Osteocyte (in vitro differentiated cells): ENCODE results near the gene GNAT1. TPM values are rescaled to one million over a fixed set of nuclear protein-coding genes. Genes with fewer than 3 reads are reported as not detected.

Experiments used
- DNase-seq: peaks from one replicate; pipeline ENCODE4 v3.0.0; 2021; ENCODE audit warnings: mixed read lengths; ENCODE audit not compliant: unreplicated experiment; ENCODE audit errors: extremely low spot score
- H3K27ac Mint-ChIP-seq: one replicate; pipeline ENCODE4 v1.8.0; 2021; ENCODE audit warnings: mild to moderate bottlenecking, mixed read lengths; ENCODE audit not compliant: unreplicated experiment
- H3K27me3 Mint-ChIP-seq: one replicate; pipeline ENCODE4 v1.8.0; 2021; ENCODE audit warnings: mixed read lengths; ENCODE audit not compliant: unreplicated experiment
- H3K36me3 Mint-ChIP-seq: one replicate; pipeline ENCODE4 v1.8.0; 2021; ENCODE audit warnings: mixed read lengths; ENCODE audit not compliant: unreplicated experiment
- H3K4me1 Mint-ChIP-seq: one replicate; pipeline ENCODE4 v1.8.0; 2021; ENCODE audit warnings: mixed read lengths; ENCODE audit not compliant: unreplicated experiment
- H3K4me3 Mint-ChIP-seq: one replicate; pipeline ENCODE4 v1.8.0; 2021; ENCODE audit warnings: mild to moderate bottlenecking, moderate library complexity, mixed read lengths; ENCODE audit not compliant: unreplicated experiment
- H3K9me3 Mint-ChIP-seq: one replicate; pipeline ENCODE4 v1.8.0; 2021; ENCODE audit warnings: mixed read lengths; ENCODE audit not compliant: unreplicated experiment
- total RNA-seq: library from RNA; stranded (reverse); gene quantifications from 2 replicates; pipeline ENCODE4 v1.2.1, GENCODE V29; 2021
- TF ChIP-seq, protein P1 (sequence below): fragments of 200-600 bp; sonication (generic); IDR thresholded peaks from 2 replicates; pipeline ENCODE4 v1.5.0; 2021; ENCODE audit warnings: antibody characterized with exemption, mild to moderate bottlenecking, moderate library complexity

The GNAT1 gene
- total RNA-seq, 1 donor from 2014 or later, result not detected

DNA sequence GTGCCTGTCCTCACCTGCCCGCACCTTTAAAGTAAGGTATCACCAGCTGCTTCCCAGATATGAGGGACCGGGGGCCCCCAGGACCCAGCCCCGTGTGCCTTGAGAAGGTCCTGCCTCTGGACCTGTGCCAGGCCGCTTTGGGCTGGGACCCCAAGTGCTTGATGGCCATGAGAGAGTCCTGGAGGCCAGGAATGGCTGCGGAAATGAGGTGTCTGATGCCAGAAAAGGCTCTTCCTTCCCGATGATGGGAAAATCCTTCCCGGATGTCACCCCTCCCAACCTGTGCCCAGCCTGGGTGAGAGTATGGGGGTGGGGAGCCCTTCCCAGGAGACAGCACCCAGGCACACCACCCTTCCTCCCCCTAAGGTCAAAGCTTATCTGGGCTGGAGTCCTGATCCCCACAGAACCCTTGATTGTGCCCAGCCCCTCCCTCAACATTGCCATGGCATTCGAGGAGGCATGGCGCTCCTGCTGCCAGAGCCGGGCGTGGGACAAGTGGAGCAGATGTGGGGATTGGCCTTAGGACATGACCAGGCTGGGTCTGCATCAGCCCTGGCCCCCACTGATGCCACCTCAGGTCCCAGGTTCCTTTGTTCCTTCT lies 22.1 kb upstream of the GNAT1 start:
- Mint-ChIP-seq H3K36me3 (no peaks in the 10 kb centered on the region), H3K4me3 (no peak overlapping the region), H3K9me3 (no peaks in the 10 kb centered on the region), H3K27me3 (no peaks in the 10 kb centered on the region), H3K4me1 (peaks cover 33% of the 10 kb centered on the region), H3K27ac (no peak overlapping the region)
- no peak for DNase-seq
- TF ChIP-seq, protein P1, sequence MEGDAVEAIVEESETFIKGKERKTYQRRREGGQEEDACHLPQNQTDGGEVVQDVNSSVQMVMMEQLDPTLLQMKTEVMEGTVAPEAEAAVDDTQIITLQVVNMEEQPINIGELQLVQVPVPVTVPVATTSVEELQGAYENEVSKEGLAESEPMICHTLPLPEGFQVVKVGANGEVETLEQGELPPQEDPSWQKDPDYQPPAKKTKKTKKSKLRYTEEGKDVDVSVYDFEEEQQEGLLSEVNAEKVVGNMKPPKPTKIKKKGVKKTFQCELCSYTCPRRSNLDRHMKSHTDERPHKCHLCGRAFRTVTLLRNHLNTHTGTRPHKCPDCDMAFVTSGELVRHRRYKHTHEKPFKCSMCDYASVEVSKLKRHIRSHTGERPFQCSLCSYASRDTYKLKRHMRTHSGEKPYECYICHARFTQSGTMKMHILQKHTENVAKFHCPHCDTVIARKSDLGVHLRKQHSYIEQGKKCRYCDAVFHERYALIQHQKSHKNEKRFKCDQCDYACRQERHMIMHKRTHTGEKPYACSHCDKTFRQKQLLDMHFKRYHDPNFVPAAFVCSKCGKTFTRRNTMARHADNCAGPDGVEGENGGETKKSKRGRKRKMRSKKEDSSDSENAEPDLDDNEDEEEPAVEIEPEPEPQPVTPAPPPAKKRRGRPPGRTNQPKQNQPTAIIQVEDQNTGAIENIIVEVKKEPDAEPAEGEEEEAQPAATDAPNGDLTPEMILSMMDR, result no peak

GRCh38 chr3:50169858-50170257 lies 21.6 kb upstream of the GNAT1 start:
- Mint-ChIP-seq H3K4me1 (peaks cover 28% of the 10 kb centered on the region), H3K27me3 (no peaks in the 10 kb centered on the region), H3K27ac (no peak overlapping the region), H3K9me3 (no peaks in the 10 kb centered on the region), H3K36me3 (no peaks in the 10 kb centered on the region), H3K4me3 (no peak overlapping the region)
- DNase-seq, result no peak
- TF ChIP-seq, protein P1, result no peak

DNA sequence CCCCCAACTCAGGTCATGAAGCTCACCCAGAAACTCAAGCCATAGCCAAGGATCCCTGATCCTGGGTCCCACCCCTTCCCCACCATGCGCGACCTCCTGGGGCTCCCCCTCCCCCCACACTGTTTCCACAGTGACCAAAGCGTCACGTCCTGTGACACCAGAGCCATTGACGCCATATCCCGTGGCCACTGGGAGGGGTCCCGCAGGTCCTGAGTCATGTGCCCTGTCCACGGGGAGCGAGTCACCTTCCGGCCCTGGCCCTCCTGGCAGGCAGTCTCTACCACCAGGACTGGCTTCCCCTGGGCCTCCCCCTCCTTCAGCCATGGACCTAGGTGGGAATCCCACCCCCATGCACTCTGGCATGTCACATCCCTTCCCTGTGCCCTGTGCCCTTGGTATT lies 20.7 kb upstream of the GNAT1 start:
- TF ChIP-seq, protein P1, result no peak
- no peak for DNase-seq
- peaks cover 21% of the 10 kb centered on the region for H3K4me1 Mint-ChIP-seq
- no peaks in the 10 kb centered on the region for H3K9me3 Mint-ChIP-seq
- no peaks in the 10 kb centered on the region for H3K27me3 Mint-ChIP-seq
- H3K27ac Mint-ChIP-seq, result no peak overlapping the region
- no peaks in the 10 kb centered on the region for H3K36me3 Mint-ChIP-seq
- no peak overlapping the region for H3K4me3 Mint-ChIP-seq

DNA sequence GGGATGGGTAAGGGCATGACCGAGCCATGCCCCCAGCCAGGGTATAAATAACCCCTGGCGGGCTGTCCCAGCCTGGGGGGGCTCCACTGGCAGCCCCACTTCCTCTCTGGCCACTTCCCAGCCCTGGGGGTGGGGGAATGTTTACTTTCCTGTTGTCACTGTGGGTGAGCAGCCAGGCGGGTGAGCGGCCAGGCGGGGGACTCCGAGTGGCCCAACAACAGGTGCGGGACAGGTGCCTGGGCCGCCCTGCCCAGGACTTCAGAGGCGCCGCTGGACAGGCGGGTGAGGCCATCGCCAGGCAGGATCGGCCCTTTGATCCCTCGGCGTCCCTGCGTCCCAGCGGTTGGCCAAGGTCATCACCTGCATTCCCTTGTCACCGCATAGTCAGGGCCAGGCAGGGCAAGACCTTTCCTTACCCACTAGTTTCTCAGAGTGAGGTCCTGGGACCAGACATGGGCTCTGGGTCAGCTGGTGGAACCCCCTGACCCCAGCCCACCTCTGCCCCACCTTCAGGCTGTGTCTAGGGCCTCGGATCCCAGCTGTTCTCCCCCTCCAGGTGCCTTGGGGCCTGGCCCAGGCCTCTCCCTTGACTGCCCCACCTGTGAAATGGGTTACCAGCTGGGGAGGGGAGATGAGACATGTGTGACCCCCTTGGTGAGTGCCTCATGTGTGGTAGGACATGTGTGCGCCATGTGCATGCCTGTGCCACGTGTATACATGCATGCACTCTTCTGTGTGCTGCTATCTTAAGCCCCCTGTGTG lies 19.7 kb upstream of the GNAT1 start:
- DNase-seq, result no peak
- Mint-ChIP-seq H3K9me3 (no peaks in the 10 kb centered on the region), H3K4me1 (peaks cover 10% of the 10 kb centered on the region), H3K27me3 (no peaks in the 10 kb centered on the region), H3K4me3 (no peak overlapping the region), H3K36me3 (no peaks in the 10 kb centered on the region), H3K27ac (no peak overlapping the region)
- TF ChIP-seq, protein P1, result no peak

GRCh38 chr3:50172626-50173220 lies 18.7 kb upstream of the GNAT1 start:
- H3K4me3 Mint-ChIP-seq, result no peak overlapping the region
- no peak overlapping the region for H3K27ac Mint-ChIP-seq
- no peaks in the 10 kb centered on the region for H3K9me3 Mint-ChIP-seq
- DNase-seq, result no peak
- TF ChIP-seq, protein P1, result no peak
- no peaks in the 10 kb centered on the region for H3K36me3 Mint-ChIP-seq
- H3K4me1 Mint-ChIP-seq, result peaks cover 11% of the 10 kb centered on the region
- no peaks in the 10 kb centered on the region for H3K27me3 Mint-ChIP-seq
